Panc1 (cell line): ENCODE results near the gene LOXL4.

Source experiments
- CTCF ChIP-seq: fragments of 450-650 bp; IDR thresholded peaks from 2 replicates; pipeline ENCODE4 v1.5.1; 2017; ENCODE audit warnings: mild to moderate bottlenecking
- POLR2AphosphoS5 ChIP-seq: IDR thresholded peaks from 2 replicates; pipeline ENCODE4 v1.6.1; 2012; ENCODE audit warnings: mild to moderate bottlenecking, low read depth, low read length, moderate library complexity
- TF ChIP-seq, protein P1 (sequence below), 2 experiments: IDR thresholded peaks; 2 replicates each; pipeline ENCODE4 v1.6.1; 2011 to 2012; ENCODE audit warnings: low read depth in 2 of 2, control low read depth in 1 of 2, low read length in 1 of 2, mild to moderate bottlenecking in 1 of 2, moderate library complexity in 1 of 2; ENCODE audit not compliant: insufficient read depth in 1 of 2

DNA sequence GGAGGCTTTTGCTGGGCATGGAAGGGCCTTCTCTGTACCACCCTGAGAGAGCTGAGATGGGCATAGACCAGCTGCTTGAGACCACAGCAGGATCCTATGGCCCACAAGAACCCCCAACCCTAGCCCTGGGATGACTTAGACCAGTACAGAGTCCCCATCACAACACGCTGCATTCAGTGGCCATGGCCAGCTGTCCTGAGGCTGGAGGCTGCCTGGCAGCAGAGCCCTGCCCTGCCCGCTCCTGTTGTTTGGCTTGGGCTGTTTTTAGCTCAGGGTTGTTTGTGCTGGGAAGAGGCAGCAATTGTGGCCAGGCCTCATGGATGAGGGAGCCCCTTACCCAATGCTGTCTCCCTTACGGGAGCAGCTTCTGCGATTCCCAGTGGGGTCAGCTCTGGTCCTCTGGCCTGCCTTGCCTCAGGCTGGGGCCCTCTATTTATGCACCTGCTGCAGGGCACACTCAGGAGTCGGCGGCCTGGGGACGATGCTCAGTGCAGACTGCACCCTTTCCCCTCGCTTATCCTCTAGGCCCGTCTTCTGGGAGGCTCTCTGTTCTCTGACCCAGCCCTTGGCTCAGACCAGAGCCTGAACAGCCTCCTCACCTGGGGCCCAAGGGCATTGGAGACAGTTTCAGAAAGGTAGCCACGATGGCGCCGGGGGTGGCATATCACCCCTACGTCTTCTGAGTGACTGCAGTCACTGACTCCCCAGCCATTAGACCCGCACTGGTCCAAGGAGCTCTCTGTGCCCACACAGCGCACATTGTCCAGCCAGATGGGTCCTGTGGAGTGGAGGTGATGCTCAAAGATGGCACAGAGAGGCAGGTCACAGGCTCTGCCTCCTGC lies 6.3 kb downstream of the LOXL4 start:
- TF ChIP-seq POLR2AphosphoS5: no peak
- no peak for TF ChIP-seq CTCF
- TF ChIP-seq, protein P1, sequence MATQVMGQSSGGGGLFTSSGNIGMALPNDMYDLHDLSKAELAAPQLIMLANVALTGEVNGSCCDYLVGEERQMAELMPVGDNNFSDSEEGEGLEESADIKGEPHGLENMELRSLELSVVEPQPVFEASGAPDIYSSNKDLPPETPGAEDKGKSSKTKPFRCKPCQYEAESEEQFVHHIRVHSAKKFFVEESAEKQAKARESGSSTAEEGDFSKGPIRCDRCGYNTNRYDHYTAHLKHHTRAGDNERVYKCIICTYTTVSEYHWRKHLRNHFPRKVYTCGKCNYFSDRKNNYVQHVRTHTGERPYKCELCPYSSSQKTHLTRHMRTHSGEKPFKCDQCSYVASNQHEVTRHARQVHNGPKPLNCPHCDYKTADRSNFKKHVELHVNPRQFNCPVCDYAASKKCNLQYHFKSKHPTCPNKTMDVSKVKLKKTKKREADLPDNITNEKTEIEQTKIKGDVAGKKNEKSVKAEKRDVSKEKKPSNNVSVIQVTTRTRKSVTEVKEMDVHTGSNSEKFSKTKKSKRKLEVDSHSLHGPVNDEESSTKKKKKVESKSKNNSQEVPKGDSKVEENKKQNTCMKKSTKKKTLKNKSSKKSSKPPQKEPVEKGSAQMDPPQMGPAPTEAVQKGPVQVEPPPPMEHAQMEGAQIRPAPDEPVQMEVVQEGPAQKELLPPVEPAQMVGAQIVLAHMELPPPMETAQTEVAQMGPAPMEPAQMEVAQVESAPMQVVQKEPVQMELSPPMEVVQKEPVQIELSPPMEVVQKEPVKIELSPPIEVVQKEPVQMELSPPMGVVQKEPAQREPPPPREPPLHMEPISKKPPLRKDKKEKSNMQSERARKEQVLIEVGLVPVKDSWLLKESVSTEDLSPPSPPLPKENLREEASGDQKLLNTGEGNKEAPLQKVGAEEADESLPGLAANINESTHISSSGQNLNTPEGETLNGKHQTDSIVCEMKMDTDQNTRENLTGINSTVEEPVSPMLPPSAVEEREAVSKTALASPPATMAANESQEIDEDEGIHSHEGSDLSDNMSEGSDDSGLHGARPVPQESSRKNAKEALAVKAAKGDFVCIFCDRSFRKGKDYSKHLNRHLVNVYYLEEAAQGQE (IDR thresholded peaks at IDR 0.05; ENCODE audit: insufficient read depth in 1 of 2, low read depth in 2 of 2, low read length in 1 of 2): no peak
